Measurements from ENCODE around the gene IGIP. TPM values are rescaled to one million over a fixed set of nuclear protein-coding genes. Genes with fewer than 3 reads are reported as not detected.

Gene IGIP
- total RNA-seq, 1 donor from 2014 or later, result 10.4 TPM

- intact Hi-C loops (cut with DNase I), result loop anchor here (5.0 kb wide), 2 partner anchors 64 to 169 kb away; partner anchors contain the start of gene HBEGF
- no peak for ATAC-seq (ENCODE audit: poor library complexity)
- DNase-seq, result no peak
Measured at GRCh38 chr5:140178086-140178410, 52.3 kb downstream of the IGIP start.

GRCh38 chr5:140178482-140179116, 52.9 kb downstream of the IGIP start:
- intact Hi-C loops (cut with DNase I), result loop anchor here (5.0 kb wide), 2 partner anchors 64 to 169 kb away; partner anchors contain the start of gene HBEGF

More at GRCh38 chr5:140178482-140179116, 52.9 kb downstream of the IGIP start:
- ATAC-seq (ENCODE audit: poor library complexity) (no peak), DNase-seq (no peak)

Other genes starting within 250 kb of the IGIP start
- 2.1 TPM for gene NRG2, start 82.6 kb upstream of the IGIP start, total RNA-seq
- 22.2 TPM for gene PURA, start 11.8 kb upstream of the IGIP start, total RNA-seq
- 58.3 TPM for gene CYSTM1, start 49.3 kb downstream of the IGIP start, total RNA-seq
- 68.7 TPM for gene PFDN1, start 177.2 kb downstream of the IGIP start, total RNA-seq
- gene HBEGF, start 220.7 kb downstream of the IGIP start, total RNA-seq, result 21.7 TPM
- gene SLC4A9, start 234.3 kb downstream of the IGIP start, total RNA-seq, result not detected